ENCODE measurements around the gene FOXN3. TPM values are rescaled to one million over a fixed set of nuclear protein-coding genes. Genes with fewer than 3 reads are reported as not detected.

FOXN3 gene
- total and polyA plus RNA-seq, 3 experiments from 2014 or later: 73.9 to 136 (median 74.8) TPM

- no peak overlapping the region for H3K4me3 ChIP-seq (ENCODE audit: low read length)
- no peak for DNase-seq
- no peaks in the 10 kb centered on the region for H3K4me1 ChIP-seq (ENCODE audit: insufficient read depth, low read length)
- Mint-ChIP-seq H3K4me1 (peaks cover 31 to 74% (median 35%) of the 10 kb centered on the region in 3 donors), H3K27ac (peak overlapping the region in 1 of 8 donors; percentile 29), H3K9me3 (peaks cover 0 to 3% (median 1%) of the 10 kb centered on the region in 5 donors), H3K4me3 (no peak overlapping the region), H3K36me3 (peaks cover 7 to 28% (median 13%) of the 10 kb centered on the region in 3 donors), H3K27me3 (no peaks in the 10 kb centered on the region)
- ChIA-PET CTCF (interaction anchor here (1.2 kb wide), 1 partner anchor 11 kb away, joined by 3 read pairs; no protein-coding TSS in a partner anchor), POLR2A (no interaction called here)
- no peak overlapping the region for H3K27ac ChIP-seq (ENCODE audit: low read depth, low read length)
- no peaks in the 10 kb centered on the region for H3K36me3 ChIP-seq (ENCODE audit: insufficient read depth, low read length)
- H3K27me3 ChIP-seq (ENCODE audit: insufficient read depth, low read length, poor library complexity, severe bottlenecking): no peaks in the 10 kb centered on the region
- no peaks in the 10 kb centered on the region for H3K9me3 ChIP-seq (ENCODE audit: low read length)
Measured at GRCh38 chr14:89314274-89314673, 102.8 kb downstream of the FOXN3 start.

GRCh38 chr14:89312932-89313331, 104.1 kb downstream of the FOXN3 start:
- DNase-seq: no peak
- Mint-ChIP-seq H3K9me3 (no peaks in the 10 kb centered on the region), H3K27me3 (no peaks in the 10 kb centered on the region), H3K4me1 (peaks cover 30 to 71% (median 32%) of the 10 kb centered on the region in 3 donors), H3K4me3 (peak overlapping the region in 1 of 7 donors; percentile 48), H3K36me3 (peaks cover 7 to 23% (median 13%) of the 10 kb centered on the region in 3 donors), H3K27ac (peak overlapping the region in 1 of 8 donors; percentile 10)
- H3K4me1 ChIP-seq (ENCODE audit: insufficient read depth, low read length): no peaks in the 10 kb centered on the region
- ChIA-PET POLR2A (interaction anchor here (0.7 kb wide), 1 partner anchor 16 kb away, joined by 5 read pairs; no protein-coding TSS in a partner anchor), CTCF (interaction anchor here (0.9 kb wide), 1 partner anchor 17 kb away, joined by 3 read pairs; no protein-coding TSS in a partner anchor)
- H3K36me3 ChIP-seq (ENCODE audit: insufficient read depth, low read length): no peaks in the 10 kb centered on the region
- no peak overlapping the region for H3K4me3 ChIP-seq (ENCODE audit: low read length)
- no peak overlapping the region for H3K27ac ChIP-seq (ENCODE audit: low read depth, low read length)
- H3K27me3 ChIP-seq (ENCODE audit: insufficient read depth, low read length, poor library complexity, severe bottlenecking): no peaks in the 10 kb centered on the region
- no peaks in the 10 kb centered on the region for H3K9me3 ChIP-seq (ENCODE audit: low read length)

- no peak for DNase-seq
- H3K9me3 Mint-ChIP-seq: no peaks in the 10 kb centered on the region
- Histone ChIP-seq H3K27ac (ENCODE audit: low read depth, low read length) (no peak overlapping the region), H3K4me1 (ENCODE audit: insufficient read depth, low read length) (no peaks in the 10 kb centered on the region), H3K4me3 (ENCODE audit: low read length) (no peak overlapping the region), H3K9me3 (ENCODE audit: low read length) (no peaks in the 10 kb centered on the region), H3K36me3 (ENCODE audit: insufficient read depth, low read length) (no peaks in the 10 kb centered on the region), H3K27me3 (ENCODE audit: insufficient read depth, low read length, poor library complexity, severe bottlenecking) (no peaks in the 10 kb centered on the region)
- peaks cover 31 to 72% (median 44%) of the 10 kb centered on the region in 3 donors for H3K4me1 Mint-ChIP-seq
- CTCF ChIA-PET: no interaction called here
- H3K4me3 Mint-ChIP-seq: no peak overlapping the region
- POLR2A ChIA-PET: no interaction called here
- no peaks in the 10 kb centered on the region for H3K27me3 Mint-ChIP-seq
- peaks cover 7 to 14% (median 8%) of the 10 kb centered on the region in 3 donors for H3K36me3 Mint-ChIP-seq
- H3K27ac Mint-ChIP-seq: peak overlapping the region in 1 of 8 donors; percentile 5
Measured at GRCh38 chr14:89310211-89310610, 106.8 kb downstream of the FOXN3 start.

GRCh38 chr14:89309670-89310177, 107.3 kb downstream of the FOXN3 start:
- H3K27ac Mint-ChIP-seq: peak overlapping the region in 1 of 8 donors; percentile 5
- POLR2A ChIA-PET: no interaction called here

GRCh38 chr14:89308232-89308959, 108.6 kb downstream of the FOXN3 start:
- Histone ChIP-seq H3K36me3 (ENCODE audit: insufficient read depth, low read length) (no peaks in the 10 kb centered on the region), H3K9me3 (ENCODE audit: low read length) (no peaks in the 10 kb centered on the region), H3K4me1 (ENCODE audit: insufficient read depth, low read length) (peaks cover 16% of the 10 kb centered on the region), H3K27ac (ENCODE audit: low read depth, low read length) (no peak overlapping the region), H3K4me3 (ENCODE audit: low read length) (no peak overlapping the region), H3K27me3 (ENCODE audit: insufficient read depth, low read length, poor library complexity, severe bottlenecking) (no peaks in the 10 kb centered on the region)
- Mint-ChIP-seq H3K27ac (peak overlapping the region in 5 of 8 donors; percentile 35 to 94 (median 42)), H3K27me3 (peaks cover 0 to 2% of the 10 kb centered on the region in 2 donors), H3K4me1 (peaks cover 41 to 75% (median 48%) of the 10 kb centered on the region in 3 donors), H3K9me3 (no peaks in the 10 kb centered on the region), H3K4me3 (peak overlapping the region in 1 of 7 donors; percentile 42), H3K36me3 (peaks cover 0 to 19% (median 2%) of the 10 kb centered on the region in 3 donors)
- DNase-seq: no peak
- POLR2A ChIA-PET: no interaction called here
- CTCF ChIA-PET: no interaction called here

More at GRCh38 chr14:89309670-89310177, 107.3 kb downstream of the FOXN3 start:
- H3K9me3 Mint-ChIP-seq: no peaks in the 10 kb centered on the region
- CTCF ChIA-PET: no interaction called here
- DNase-seq: no peak
- Histone ChIP-seq H3K27me3 (ENCODE audit: insufficient read depth, low read length, poor library complexity, severe bottlenecking) (no peaks in the 10 kb centered on the region), H3K9me3 (ENCODE audit: low read length) (no peaks in the 10 kb centered on the region), H3K27ac (ENCODE audit: low read depth, low read length) (no peak overlapping the region), H3K4me3 (ENCODE audit: low read length) (no peak overlapping the region), H3K4me1 (ENCODE audit: insufficient read depth, low read length) (peaks cover 4% of the 10 kb centered on the region), H3K36me3 (ENCODE audit: insufficient read depth, low read length) (no peaks in the 10 kb centered on the region)
- no peaks in the 10 kb centered on the region for H3K27me3 Mint-ChIP-seq
- H3K36me3 Mint-ChIP-seq: peaks cover 5 to 16% (median 6%) of the 10 kb centered on the region in 3 donors
- no peak overlapping the region for H3K4me3 Mint-ChIP-seq
- H3K4me1 Mint-ChIP-seq: peaks cover 32 to 72% (median 44%) of the 10 kb centered on the region in 3 donors

GRCh38 chr14:89307409-89307808, 109.6 kb downstream of the FOXN3 start:
- Mint-ChIP-seq H3K27me3 (peaks cover 0 to 2% of the 10 kb centered on the region in 2 donors), H3K36me3 (peaks cover 0 to 25% (median 2%) of the 10 kb centered on the region in 3 donors), H3K4me1 (peaks cover 48 to 75% (median 56%) of the 10 kb centered on the region in 3 donors), H3K27ac (peak overlapping the region in 1 of 8 donors; percentile 3), H3K4me3 (no peak overlapping the region), H3K9me3 (no peaks in the 10 kb centered on the region)
- H3K4me1 ChIP-seq (ENCODE audit: insufficient read depth, low read length): peaks cover 16% of the 10 kb centered on the region
- ChIA-PET POLR2A (no interaction called here), CTCF (no interaction called here)
- no peaks in the 10 kb centered on the region for H3K9me3 ChIP-seq (ENCODE audit: low read length)
- no peaks in the 10 kb centered on the region for H3K27me3 ChIP-seq (ENCODE audit: insufficient read depth, low read length, poor library complexity, severe bottlenecking)
- no peak overlapping the region for H3K27ac ChIP-seq (ENCODE audit: low read depth, low read length)
- no peak for DNase-seq
- H3K4me3 ChIP-seq (ENCODE audit: low read length): no peak overlapping the region
- H3K36me3 ChIP-seq (ENCODE audit: insufficient read depth, low read length): no peaks in the 10 kb centered on the region

GRCh38 chr14:89304972-89305703, 111.9 kb downstream of the FOXN3 start:
- Histone ChIP-seq H3K9me3 (ENCODE audit: low read length) (no peaks in the 10 kb centered on the region), H3K4me3 (ENCODE audit: low read length) (no peak overlapping the region), H3K27me3 (ENCODE audit: insufficient read depth, low read length, poor library complexity, severe bottlenecking) (no peaks in the 10 kb centered on the region), H3K27ac (ENCODE audit: low read depth, low read length) (no peak overlapping the region), H3K4me1 (ENCODE audit: insufficient read depth, low read length) (peaks cover 16% of the 10 kb centered on the region), H3K36me3 (ENCODE audit: insufficient read depth, low read length) (no peaks in the 10 kb centered on the region)
- no peaks in the 10 kb centered on the region for H3K9me3 Mint-ChIP-seq
- no peak for DNase-seq
- CTCF ChIA-PET: no interaction called here
- peaks cover 0 to 30% (median 10%) of the 10 kb centered on the region in 3 donors for H3K36me3 Mint-ChIP-seq
- H3K27ac Mint-ChIP-seq: peak overlapping the region in 3 of 8 donors; percentile 21 to 56 (median 35)
- H3K27me3 Mint-ChIP-seq: peaks cover 0 to 3% of the 10 kb centered on the region in 2 donors
- peaks cover 50 to 73% (median 61%) of the 10 kb centered on the region in 3 donors for H3K4me1 Mint-ChIP-seq
- H3K4me3 Mint-ChIP-seq: peak overlapping the region in 2 of 7 donors; percentile 11 to 23
- POLR2A ChIA-PET: no interaction called here

Measured in CD8-positive, alpha-beta memory T cell (primary cell).